Measurements from ENCODE around the gene SEMA4B. TPM values are rescaled to one million over a fixed set of nuclear protein-coding genes. Genes with fewer than 3 reads are reported as not detected.

SEMA4B gene
- total RNA-seq, 1 experiment from 2014 or later: 32.5 TPM

GRCh38 chr15:90154861-90155626 lies 46.1 kb upstream of the SEMA4B start:
- Histone ChIP-seq H3K9ac (ENCODE audit: extremely low read depth, insufficient read length, low read length) (no peak overlapping the region), H3K14ac (ENCODE audit: insufficient read depth, low read length) (no peak overlapping the region), H3K23ac (ENCODE audit: insufficient read length, low read depth, low read length) (no peak overlapping the region), H4K91ac (ENCODE audit: insufficient read length, low read depth, low read length) (no peak overlapping the region), H3K9me3 (ENCODE audit: control insufficient read depth, low read depth, low read length) (no peaks in the 10 kb centered on the region), H3K79me1 (ENCODE audit: insufficient read depth, low read depth, low read length, poor library complexity, severe bottlenecking) (no peaks in the 10 kb centered on the region), H3K18ac (ENCODE audit: insufficient read length, low read depth, low read length) (no peak overlapping the region), H2BK5ac (ENCODE audit: insufficient read length, low read length) (no peak overlapping the region), H3K23me2 (ENCODE audit: insufficient read length, low read depth, low read length, poor library complexity, severe bottlenecking) (no peaks in the 10 kb centered on the region), H4K8ac (replicated peaks; ENCODE audit: insufficient read length, low read depth, low read length) (no peak overlapping the region), H3K27me3 (ENCODE audit: insufficient read depth, low read length) (no peaks in the 10 kb centered on the region), H3K79me2 (ENCODE audit: insufficient read depth, low read length) (no peaks in the 10 kb centered on the region), H3K4me2 (ENCODE audit: insufficient read depth, insufficient read length, low read length) (no peak overlapping the region), H3K4me1 (ENCODE audit: insufficient read depth, low read length) (peaks cover 7% of the 10 kb centered on the region; the same call in 1 of the 2 replicates), H2BK12ac (ENCODE audit: insufficient read length, low read depth, low read length) (no peak overlapping the region), H4K5ac (ENCODE audit: insufficient read length, low read depth, low read length) (no peak overlapping the region), H2BK20ac (ENCODE audit: low read depth, low read length, poor library complexity, severe bottlenecking) (no peak overlapping the region), H3K4ac (ENCODE audit: low read depth, low read length) (no peak overlapping the region), H2BK120ac (ENCODE audit: low read depth, low read length, poor library complexity, severe bottlenecking) (no peak overlapping the region), H2AK5ac (ENCODE audit: insufficient read length, low read length) (no peak overlapping the region), H3T11ph (ENCODE audit: low read length) (no peak overlapping the region), H3K27ac (ENCODE audit: insufficient read length, low read depth, low read length) (no peak overlapping the region), H4K20me1 (ENCODE audit: control insufficient read depth, insufficient read depth, insufficient read length) (no peaks in the 10 kb centered on the region), H3K56ac (ENCODE audit: insufficient read length, low read depth, low read length) (no peak overlapping the region), H2AFZ (ENCODE audit: low read length) (no peak overlapping the region), H2BK15ac (ENCODE audit: low read depth, low read length) (no peak overlapping the region)
- TF ChIP-seq, protein P1, sequence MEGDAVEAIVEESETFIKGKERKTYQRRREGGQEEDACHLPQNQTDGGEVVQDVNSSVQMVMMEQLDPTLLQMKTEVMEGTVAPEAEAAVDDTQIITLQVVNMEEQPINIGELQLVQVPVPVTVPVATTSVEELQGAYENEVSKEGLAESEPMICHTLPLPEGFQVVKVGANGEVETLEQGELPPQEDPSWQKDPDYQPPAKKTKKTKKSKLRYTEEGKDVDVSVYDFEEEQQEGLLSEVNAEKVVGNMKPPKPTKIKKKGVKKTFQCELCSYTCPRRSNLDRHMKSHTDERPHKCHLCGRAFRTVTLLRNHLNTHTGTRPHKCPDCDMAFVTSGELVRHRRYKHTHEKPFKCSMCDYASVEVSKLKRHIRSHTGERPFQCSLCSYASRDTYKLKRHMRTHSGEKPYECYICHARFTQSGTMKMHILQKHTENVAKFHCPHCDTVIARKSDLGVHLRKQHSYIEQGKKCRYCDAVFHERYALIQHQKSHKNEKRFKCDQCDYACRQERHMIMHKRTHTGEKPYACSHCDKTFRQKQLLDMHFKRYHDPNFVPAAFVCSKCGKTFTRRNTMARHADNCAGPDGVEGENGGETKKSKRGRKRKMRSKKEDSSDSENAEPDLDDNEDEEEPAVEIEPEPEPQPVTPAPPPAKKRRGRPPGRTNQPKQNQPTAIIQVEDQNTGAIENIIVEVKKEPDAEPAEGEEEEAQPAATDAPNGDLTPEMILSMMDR (conservative IDR thresholded peaks at IDR 0.05): no peak
- peaks cover 29 to 31% of the 10 kb centered on the region in 2 experiments for H3K4me1 Mint-ChIP-seq
- H3K9me3 Mint-ChIP-seq: no peaks in the 10 kb centered on the region
- DNase-seq: no peak
- no peaks in the 10 kb centered on the region; a peak in 1 of 7 replicates for H3K36me3 Mint-ChIP-seq (ENCODE audit: insufficient read depth in 1 of 3, low read depth in 3 of 3)
- no peak overlapping the region for H3K27ac Mint-ChIP-seq
- peaks cover 9% of the 10 kb centered on the region for H3K27me3 Mint-ChIP-seq (ENCODE audit: low read depth)
- WGBS (ENCODE audit: extremely low coverage, insufficient read length, low lambda C conversion rate): no CpG with 5 or more reads among the region's 16 CpGs
- H3K4me3 Mint-ChIP-seq: no peak overlapping the region

Data from H9 (cell line).